HepG2 (cell line): Measurements from ENCODE around the gene STK32C. TPM values are rescaled to one million over a fixed set of nuclear protein-coding genes. Genes with fewer than 3 reads are reported as not detected.

Source experiments
- ATAC-seq: fragments of 200-7000 bp; cut with Tn5 transposase; 3 replicates; pipeline ENCODE4 v1.9.1; 2020; ENCODE audit warnings: mild to moderate bottlenecking, moderate library complexity
- BruUV-seq: library from RNA; stranded (reverse); fragments of 400-500 nt; replicated peaks from 2 replicates; lab custom pipeline; 2021; lab: Mats Ljungman, UMichigan
- CTCF ChIA-PET: fragments of 300-600 bp; formaldehyde crosslinking; extraction: SDS; loops from one replicate; lab custom pipeline; 2021; ENCODE audit warnings: low total read pairs, inconsistent platforms, low intra/inter-chr PET ratio; lab: Yijun Ruan, JAX
- POLR2A ChIA-PET: fragments of 350-600 bp; sonication (Branson Sonifier 250); formaldehyde crosslinking; loops from one replicate; lab custom pipeline; 2020; ENCODE audit warnings: antibody characterized with exemption, inconsistent platforms; lab: Yijun Ruan, JAX
- DNase-seq: peaks from one replicate; pipeline ENCODE4 v3.0.0-alpha.2; 2015; ENCODE audit warnings: low spot score
- FAIRE-seq: peaks from 3 replicates; lab custom pipeline; 2011; peaks lifted over from hg19 to GRCh38; lab: Jason Lieb, UNC
- H2AFZ ChIP-seq: one replicate; pipeline ENCODE4 v1.6.1; 2011; ENCODE audit warnings: low read length, inconsistent platforms
- H3K27ac ChIP-seq: fragments of 300-600 bp; 3 replicates; pipeline ENCODE4 v1.8.0; 2011; ENCODE audit warnings: mixed run types, mild to moderate bottlenecking, mixed read lengths, low read length, inconsistent platforms; ENCODE audit not compliant: insufficient read depth; ENCODE audit errors: extremely low read length
- H3K27me3 ChIP-seq, 2 experiments: fragments of 200-600 bp in 1 of 2; 2 replicates in 1 of 2; 3 replicates in 1 of 2; pipeline versions ENCODE4 v1.6.0 to v1.8.0; 2011; ENCODE audit warnings: low read length in 2 of 2, mild to moderate bottlenecking in 2 of 2, moderate library complexity in 2 of 2, inconsistent platforms in 1 of 2; ENCODE audit not compliant: insufficient read depth in 2 of 2, control insufficient read depth in 1 of 2
- H3K36me3 ChIP-seq, 2 experiments: fragments of 200-600 bp in 1 of 2; replicated peaks in 1 of 2; 2 replicates in 1 of 2; 3 replicates in 1 of 2; pipeline versions ENCODE4 v1.5.1 to v1.8.0; 2011; ENCODE audit warnings: low read length in 2 of 2, inconsistent platforms in 1 of 2; ENCODE audit not compliant: insufficient read depth in 2 of 2, control insufficient read depth in 1 of 2
- H3K4me1 ChIP-seq: 2 replicates; pipeline ENCODE4 v1.5.1; 2012; ENCODE audit warnings: low read length, inconsistent platforms; ENCODE audit not compliant: insufficient read depth
- H3K4me2 ChIP-seq: 2 replicates; pipeline ENCODE4 v1.6.0; 2011; ENCODE audit warnings: low read depth, low read length, inconsistent platforms
- H3K4me3 ChIP-seq, 3 experiments: fragments of 200-600 bp in 1 of 3; sonication (generic), shearing (Covaris generic) in 1 of 3; replicated peaks in 1 of 3; 2 replicates each; pipeline ENCODE4 v1.5.1; 2011 to 2016; ENCODE audit warnings: low read length in 3 of 3, inconsistent platforms in 2 of 3, low read depth in 2 of 3, mild to moderate bottlenecking in 2 of 3, control low read depth in 1 of 3, mixed read lengths in 1 of 3; ENCODE audit not compliant: insufficient read depth in 1 of 3
- H3K79me2 ChIP-seq: one replicate; pipeline ENCODE4 v1.6.1; 2011; ENCODE audit warnings: low read length, inconsistent platforms; ENCODE audit not compliant: insufficient read depth
- H3K9ac ChIP-seq: 2 replicates; pipeline ENCODE4 v1.6.0; 2011; ENCODE audit warnings: mild to moderate bottlenecking, low read depth, low read length, inconsistent platforms; ENCODE audit not compliant: insufficient read depth
- H3K9me3 ChIP-seq: 2 replicates; pipeline ENCODE4 v1.5.1; 2012; ENCODE audit warnings: mild to moderate bottlenecking, low read length
- H4K20me1 ChIP-seq: 2 replicates; pipeline ENCODE4 v1.6.0; 2011; ENCODE audit warnings: inconsistent platforms, mild to moderate bottlenecking, low read length, moderate library complexity; ENCODE audit not compliant: insufficient read depth
- CREM ChIP-seq, 2 experiments: sonication (generic) in 1 of 2; formaldehyde crosslinking in 1 of 2; IDR thresholded peaks; 2 replicates each; pipeline versions ENCODE4 v1.4.0 to v1.6.1; 2016 to 2020; ENCODE audit warnings: antibody characterized with exemption in 1 of 2, mild to moderate bottlenecking in 1 of 2, missing genetic modification reagents in 1 of 2
- EED ChIP-seq: sonication (generic); formaldehyde crosslinking; IDR thresholded peaks from 2 replicates; pipeline ENCODE4 v1.5.0; 2020; ENCODE audit warnings: mild to moderate bottlenecking, missing genetic modification reagents
- EZH2 ChIP-seq: conservative IDR thresholded peaks from 2 replicates; pipeline ENCODE4 v1.6.1; 2012; ENCODE audit warnings: mild to moderate bottlenecking, low read depth, low read length, moderate library complexity
- SNAPC2 ChIP-seq: sonication (generic); formaldehyde crosslinking; IDR thresholded peaks from 2 replicates; pipeline ENCODE4 v1.8.1; 2022; ENCODE audit warnings: mild to moderate bottlenecking, missing genetic modification reagents
- ZFP37 ChIP-seq: sonication (generic); formaldehyde crosslinking; IDR thresholded peaks from 2 replicates; pipeline ENCODE4 v1.4.0; 2020; ENCODE audit warnings: missing genetic modification reagents, borderline replicate concordance
- ZFP62 ChIP-seq: sonication (generic); formaldehyde crosslinking; IDR thresholded peaks from 2 replicates; pipeline ENCODE4 v1.4.0; 2020; ENCODE audit warnings: missing genetic modification reagents
- ZNF235 ChIP-seq: sonication (generic); formaldehyde crosslinking; IDR thresholded peaks from 2 replicates; pipeline ENCODE4 v1.8.1; 2023; ENCODE audit warnings: mild to moderate bottlenecking, missing genetic modification reagents, borderline replicate concordance
- ZNF329 ChIP-seq: sonication (generic); formaldehyde crosslinking; IDR thresholded peaks from 2 replicates; pipeline ENCODE4 v1.9.0; 2021; ENCODE audit warnings: low read depth, mild to moderate bottlenecking, missing genetic modification reagents
- WGBS: methylation state at CpG from one replicate; pipeline ENCODE4 v1.1.6; 2017; ENCODE audit warnings: low lambda C conversion rate; 5-methylcytosine and 5-hydroxymethylcytosine counted together
- in situ Hi-C: cut with HindIII; loops from 2 replicates; pipeline ENCODE4 v1.10.0; 2017; ENCODE audit warnings: low pct_unique_long_range_greater_than_20kb; ENCODE audit not compliant: extremely low pct_ligation_motif_present
- intact Hi-C: fragments of 100-400 bp; cut with micrococcal nuclease; formaldehyde crosslinking; loops from one replicate; pipeline ENCODE4 v1.10.0; 2022; ENCODE audit not compliant: unreplicated experiment
- polyA plus RNA-seq, 8 experiments: library from polyadenylated mRNA; depleted of rRNA in 3 of 8; stranded (reverse) in 7 of 8; unstranded in 1 of 8; fragments of >200 nt; fragmentation: Illumina TruSeq in 4 of 8; extraction: Trizol in 4 of 8; gene quantifications; 2 replicates each; pipeline versions ENCODE4 v1.2.1 to v1.2.3, GENCODE V29; 2011 to 2016; ENCODE audit warnings: low read depth in 4 of 8, missing spikeins in 1 of 8, mixed read lengths in 1 of 8; ENCODE audit not compliant: insufficient read depth in 1 of 8
- total RNA-seq, 5 experiments: library from RNA; depleted of rRNA; stranded (reverse); fragments of >200 nt; fragmentation: Illumina TruSeq; extraction: Trizol; gene quantifications; 2 replicates each; pipeline ENCODE4 v1.2.3, GENCODE V29; 2016; ENCODE audit warnings: low read depth in 1 of 5
- TF ChIP-seq, protein P1 (sequence below): sonication (generic); formaldehyde crosslinking; IDR thresholded peaks from 2 replicates; pipeline ENCODE4; 2020; ENCODE audit warnings: missing genetic modification reagents, mild to moderate bottlenecking, borderline replicate concordance
- TF ChIP-seq, protein P2 (sequence below): sonication (generic); formaldehyde crosslinking; IDR thresholded peaks from 2 replicates; pipeline ENCODE4 v1.5.0; 2020; ENCODE audit warnings: mild to moderate bottlenecking, missing genetic modification reagents

The STK32C gene
- total and polyA plus RNA-seq, 2 of the 13 experiments (the other 11 are each of a cell fraction or from before 2014, with no cell fraction given), result 10.9 to 19.4 TPM

DNA sequence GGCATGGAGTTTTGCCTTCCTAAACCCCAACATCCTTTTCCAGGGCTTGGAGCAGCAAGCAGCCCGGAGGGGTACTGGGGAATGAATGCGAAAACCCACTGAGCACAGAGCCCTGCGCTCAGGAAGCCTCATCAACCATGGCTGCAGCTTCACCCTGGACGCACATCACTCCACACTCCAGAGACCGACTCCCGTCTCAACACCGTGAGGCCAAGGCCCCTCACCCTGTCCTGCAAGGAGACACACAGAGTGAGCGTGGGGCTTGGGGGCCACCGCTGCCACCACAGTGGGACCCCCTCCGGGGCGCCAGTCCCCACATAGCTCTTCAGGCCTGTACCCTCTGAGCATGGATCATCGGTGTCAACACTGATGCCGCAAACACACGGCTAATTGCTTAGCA is 79.1 kb downstream of the STK32C start:
- H3K4me1 ChIP-seq, result no peaks in the 10 kb centered on the region
- ChIA-PET CTCF (no interaction called here), POLR2A (no interaction called here)
- H3K9me3 ChIP-seq, result no peaks in the 10 kb centered on the region
- no peak overlapping the region for H3K9ac ChIP-seq
- H3K4me2 ChIP-seq, result no peak overlapping the region
- H3K27me3 ChIP-seq, result no peaks in the 10 kb centered on the region
- TF ChIP-seq ZNF235, result no peak
- no peak for TF ChIP-seq CREM (IDR thresholded peaks at IDR 0.05)
- TF ChIP-seq CREM (CRISPR knock-in tag; IDR thresholded peaks at IDR 0.05), result no peak
- no peak for TF ChIP-seq EED
- TF ChIP-seq EZH2, result no peak
- TF ChIP-seq, protein P1, sequence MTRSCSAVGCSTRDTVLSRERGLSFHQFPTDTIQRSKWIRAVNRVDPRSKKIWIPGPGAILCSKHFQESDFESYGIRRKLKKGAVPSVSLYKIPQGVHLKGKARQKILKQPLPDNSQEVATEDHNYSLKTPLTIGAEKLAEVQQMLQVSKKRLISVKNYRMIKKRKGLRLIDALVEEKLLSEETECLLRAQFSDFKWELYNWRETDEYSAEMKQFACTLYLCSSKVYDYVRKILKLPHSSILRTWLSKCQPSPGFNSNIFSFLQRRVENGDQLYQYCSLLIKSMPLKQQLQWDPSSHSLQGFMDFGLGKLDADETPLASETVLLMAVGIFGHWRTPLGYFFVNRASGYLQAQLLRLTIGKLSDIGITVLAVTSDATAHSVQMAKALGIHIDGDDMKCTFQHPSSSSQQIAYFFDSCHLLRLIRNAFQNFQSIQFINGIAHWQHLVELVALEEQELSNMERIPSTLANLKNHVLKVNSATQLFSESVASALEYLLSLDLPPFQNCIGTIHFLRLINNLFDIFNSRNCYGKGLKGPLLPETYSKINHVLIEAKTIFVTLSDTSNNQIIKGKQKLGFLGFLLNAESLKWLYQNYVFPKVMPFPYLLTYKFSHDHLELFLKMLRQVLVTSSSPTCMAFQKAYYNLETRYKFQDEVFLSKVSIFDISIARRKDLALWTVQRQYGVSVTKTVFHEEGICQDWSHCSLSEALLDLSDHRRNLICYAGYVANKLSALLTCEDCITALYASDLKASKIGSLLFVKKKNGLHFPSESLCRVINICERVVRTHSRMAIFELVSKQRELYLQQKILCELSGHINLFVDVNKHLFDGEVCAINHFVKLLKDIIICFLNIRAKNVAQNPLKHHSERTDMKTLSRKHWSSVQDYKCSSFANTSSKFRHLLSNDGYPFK (CRISPR knock-in tag), result no peak
- TF ChIP-seq SNAPC2 (CRISPR knock-in tag), result no peak
- no peak for TF ChIP-seq ZFP37 (CRISPR knock-in tag)
- TF ChIP-seq ZFP62, result no peak
- TF ChIP-seq, protein P2, sequence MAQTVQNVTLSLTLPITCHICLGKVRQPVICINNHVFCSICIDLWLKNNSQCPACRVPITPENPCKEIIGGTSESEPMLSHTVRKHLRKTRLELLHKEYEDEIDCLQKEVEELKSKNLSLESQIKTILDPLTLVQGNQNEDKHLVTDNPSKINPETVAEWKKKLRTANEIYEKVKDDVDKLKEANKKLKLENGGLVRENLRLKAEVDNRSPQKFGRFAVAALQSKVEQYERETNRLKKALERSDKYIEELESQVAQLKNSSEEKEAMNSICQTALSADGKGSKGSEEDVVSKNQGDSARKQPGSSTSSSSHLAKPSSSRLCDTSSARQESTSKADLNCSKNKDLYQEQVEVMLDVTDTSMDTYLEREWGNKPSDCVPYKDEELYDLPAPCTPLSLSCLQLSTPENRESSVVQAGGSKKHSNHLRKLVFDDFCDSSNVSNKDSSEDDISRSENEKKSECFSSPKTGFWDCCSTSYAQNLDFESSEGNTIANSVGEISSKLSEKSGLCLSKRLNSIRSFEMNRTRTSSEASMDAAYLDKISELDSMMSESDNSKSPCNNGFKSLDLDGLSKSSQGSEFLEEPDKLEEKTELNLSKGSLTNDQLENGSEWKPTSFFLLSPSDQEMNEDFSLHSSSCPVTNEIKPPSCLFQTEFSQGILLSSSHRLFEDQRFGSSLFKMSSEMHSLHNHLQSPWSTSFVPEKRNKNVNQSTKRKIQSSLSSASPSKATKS, result no peak
- no peak for TF ChIP-seq ZNF329 (CRISPR knock-in tag)
- H3K4me3 ChIP-seq, result no peak overlapping the region
- in situ Hi-C loops (no loop called here), intact Hi-C loops (no loop called here)
- 92% methylated on average over 12 of the region's 14 CpGs for WGBS
- H3K36me3 ChIP-seq, result no peaks in the 10 kb centered on the region
- ATAC-seq (no peak), FAIRE-seq (no peak), DNase-seq (no peak)
- no peak overlapping the region for H2AFZ ChIP-seq
- no peaks in the 10 kb centered on the region for H4K20me1 ChIP-seq
- no TSS peak for BruUV-seq
- H3K27ac ChIP-seq, result no peak overlapping the region
- H3K79me2 ChIP-seq, result no peaks in the 10 kb centered on the region
